Endothelial cell of umbilical vein (primary cell): ENCODE measurements around the gene MEI1. TPM values are rescaled to one million over a fixed set of nuclear protein-coding genes. Genes with fewer than 3 reads are reported as not detected.

ENCODE experiments used
- BruUV-seq: library from RNA; stranded (reverse); fragments of 400-500 nt; replicated peaks from 2 replicates; lab custom pipeline; 2021; lab: Mats Ljungman, UMichigan
- CTCF ChIA-PET: fragments of 300-600, 350-600 bp; sonication (Branson Sonifier 250); formaldehyde crosslinking; loops from one replicate; lab custom pipeline; 2021; ENCODE audit warnings: antibody characterized with exemption, inconsistent platforms; lab: Charles Lee
- POLR2A ChIA-PET: fragments of 300-600, 350-600 bp; sonication (Branson Sonifier 250); formaldehyde crosslinking; loops from one replicate; lab custom pipeline; 2021; ENCODE audit warnings: antibody characterized with exemption, inconsistent platforms; lab: Charles Lee
- DNase-seq: peaks from one replicate; pipeline ENCODE4 v3.0.0-alpha.2; 2011; ENCODE audit warnings: low read depth, low spot score
- FAIRE-seq: peaks from 2 replicates; lab custom pipeline; 2011; peaks lifted over from hg19 to GRCh38; lab: Jason Lieb, UNC
- H2AFZ ChIP-seq: 2 replicates; pipeline ENCODE4 v1.6.0; 2012; ENCODE audit warnings: low read depth, low read length, control low read depth, inconsistent platforms
- H3K27ac ChIP-seq: 2 replicates; pipeline ENCODE4 v1.5.1; 2011; ENCODE audit warnings: low read depth, mild to moderate bottlenecking, control low read depth, low read length, moderate library complexity; ENCODE audit not compliant: insufficient read depth
- H3K27me3 ChIP-seq, 2 experiments: 2 replicates each; pipeline versions ENCODE4 v1.6.0 to v1.6.1; 2011; ENCODE audit warnings: low read length in 2 of 2, mixed read lengths in 1 of 2; ENCODE audit not compliant: control insufficient read depth in 2 of 2, insufficient read depth in 2 of 2
- H3K36me3 ChIP-seq, 2 experiments: 2 replicates in 1 of 2; 3 replicates in 1 of 2; pipeline ENCODE4 v1.5.1; 2011; ENCODE audit warnings: low read length in 2 of 2, mild to moderate bottlenecking in 1 of 2, moderate library complexity in 1 of 2; ENCODE audit not compliant: control insufficient read depth in 2 of 2, insufficient read depth in 2 of 2; ENCODE audit errors: extremely low read depth in 1 of 2
- H3K4me1 ChIP-seq: 3 replicates; pipeline ENCODE4 v1.5.1; 2011; ENCODE audit warnings: mild to moderate bottlenecking, low read length; ENCODE audit not compliant: control insufficient read depth, insufficient read depth; ENCODE audit errors: extremely low read depth
- H3K4me2 ChIP-seq: 2 replicates; pipeline ENCODE4 v1.6.1; 2011; ENCODE audit warnings: low read length, control low read depth, mixed read lengths; ENCODE audit not compliant: insufficient read depth
- H3K4me3 ChIP-seq, 3 experiments: fragments of 200-600 bp in 1 of 3; sonication (generic), shearing (Covaris generic) in 1 of 3; replicated peaks in 1 of 3; 2 replicates each; pipeline ENCODE4 v1.5.1; 2011 to 2016; ENCODE audit warnings: control low read depth in 3 of 3, low read length in 3 of 3, mild to moderate bottlenecking in 2 of 3, inconsistent platforms in 1 of 3, low read depth in 1 of 3, moderate library complexity in 1 of 3; ENCODE audit not compliant: insufficient read depth in 1 of 3
- H3K79me2 ChIP-seq: 2 replicates; pipeline ENCODE4 v1.6.0; 2012; ENCODE audit warnings: low read length, inconsistent platforms; ENCODE audit not compliant: control insufficient read depth, insufficient read depth
- H3K9ac ChIP-seq: replicated peaks from 2 replicates; pipeline ENCODE3; 2011; ENCODE audit warnings: low read length, control low read depth; ENCODE audit not compliant: insufficient read depth; ENCODE audit errors: extremely low read depth
- H3K9me1 ChIP-seq: replicated peaks from 3 replicates; pipeline ENCODE4 v1.6.0; 2011; ENCODE audit warnings: mild to moderate bottlenecking, low read length; ENCODE audit not compliant: control insufficient read depth, insufficient read depth; ENCODE audit errors: extremely low read depth
- H3K9me3 ChIP-seq: replicated peaks from 2 replicates; pipeline ENCODE4 v1.5.1; 2012; ENCODE audit warnings: low read length, inconsistent platforms; ENCODE audit not compliant: control insufficient read depth, insufficient read depth
- H4K20me1 ChIP-seq: replicated peaks from 2 replicates; pipeline ENCODE3; 2011; ENCODE audit warnings: mild to moderate bottlenecking, low read length; ENCODE audit not compliant: control insufficient read depth, insufficient read depth; ENCODE audit errors: extremely low read depth
- CTCF ChIP-seq, 2 donors: IDR thresholded peaks; 1 replicate in 1 of 2; 2 replicates in 1 of 2; pipeline ENCODE4 v1.5.1; 2011; ENCODE audit warnings: low read length in 2 of 2, mild to moderate bottlenecking in 2 of 2, moderate library complexity in 2 of 2, control low read depth in 1 of 2, inconsistent platforms in 1 of 2, low read depth in 1 of 2; ENCODE audit not compliant: insufficient read depth in 1 of 2; ENCODE audit errors: extremely low read depth in 1 of 2
- EZH2 ChIP-seq: IDR thresholded peaks from 2 replicates; pipeline ENCODE4 v1.6.1; 2012; ENCODE audit warnings: borderline replicate concordance, low read depth, mild to moderate bottlenecking, moderate library complexity, low read length, inconsistent platforms; ENCODE audit not compliant: severe bottlenecking
- FOS ChIP-seq: IDR thresholded peaks from 2 replicates; pipeline ENCODE4 v1.6.1; 2011; ENCODE audit warnings: mild to moderate bottlenecking, low read length, moderate library complexity, borderline replicate concordance; ENCODE audit not compliant: insufficient read depth
- GATA2 ChIP-seq: IDR thresholded peaks from 2 replicates; pipeline ENCODE4 v1.7.0; 2011; ENCODE audit warnings: low read depth, mild to moderate bottlenecking, moderate library complexity, mixed read lengths, low read length; ENCODE audit not compliant: insufficient read length, insufficient read depth
- JUN ChIP-seq: IDR thresholded peaks from 2 replicates; pipeline ENCODE4 v1.6.1; 2011; ENCODE audit warnings: borderline replicate concordance, low read depth; ENCODE audit not compliant: insufficient read length, insufficient read depth
- MAX ChIP-seq: IDR thresholded peaks from 2 replicates; pipeline ENCODE4 v1.6.1; 2011; ENCODE audit not compliant: insufficient read depth, insufficient read length
- MYC ChIP-seq: IDR thresholded peaks from one replicate; pipeline ENCODE4 v1.6.1; 2011; ENCODE audit warnings: mild to moderate bottlenecking, low read depth, low read length
- POLR2A ChIP-seq: IDR thresholded peaks from 2 replicates; pipeline ENCODE4 v1.6.1; 2012; ENCODE audit warnings: low read depth, mild to moderate bottlenecking, control low read depth, low read length
- POLR2AphosphoS5 ChIP-seq: IDR thresholded peaks from 2 replicates; pipeline ENCODE4 v1.6.1; 2012; ENCODE audit warnings: low read depth, mild to moderate bottlenecking, control low read depth, low read length, moderate library complexity; ENCODE audit not compliant: insufficient read depth
- dilution Hi-C: fragments of 300-500 bp; cut with MboI; formaldehyde crosslinking; loops from one replicate; pipeline ENCODE4 v1.15.0; 2019; ENCODE audit warnings: low sequenced_read_pairs; ENCODE audit not compliant: extremely low pct_ligation_motif_present
- intact Hi-C: fragments of 100-400 bp; cut with micrococcal nuclease; formaldehyde crosslinking; loops from one replicate; pipeline ENCODE4 v1.10.0; 2022
- polyA plus RNA-seq, 4 experiments: library from polyadenylated mRNA; depleted of rRNA in 3 of 4; stranded (reverse) in 3 of 4; unstranded in 1 of 4; fragments of >200 nt; gene quantifications; 2 replicates each; pipeline versions ENCODE4 v1.2.1 to v1.2.3, GENCODE V29; 2011 to 2012; ENCODE audit warnings: missing spikeins in 1 of 4
- total RNA-seq: library from RNA; stranded (reverse); gene quantifications from 2 replicates; pipeline ENCODE4 v1.2.3, GENCODE V29; 2021

MEI1 gene
- total and polyA plus RNA-seq, 2 donors (not counting 3 experiments of a cell fraction or from before 2014, with no cell fraction given), result 1.5 to 1.9 TPM

GRCh38 chr22:41682033-41682807, 17.1 kb upstream of the MEI1 start:
- FAIRE-seq, result peak; percentile 49
- H3K4me3 ChIP-seq, result peak overlapping the region; percentile 11 to 63 (median 60)
- BruUV-seq, result TSS peak; percentile 61
- H3K9ac ChIP-seq, result peak overlapping the region; percentile 70
- peak overlapping the region; percentile 43 for H2AFZ ChIP-seq
- peak overlapping the region; percentile 62 for H3K27ac ChIP-seq
- H3K79me2 ChIP-seq, result peaks cover 84% of the 10 kb centered on the region
- H3K27me3 ChIP-seq, result no peaks in the 10 kb centered on the region
- peaks cover 7% of the 10 kb centered on the region for H3K4me1 ChIP-seq
- H3K9me1 ChIP-seq, result no peaks in the 10 kb centered on the region
- TF ChIP-seq MAX (no peak), POLR2A (peak; percentile 79)
- dilution Hi-C loops, result no loop called here
- H3K36me3 ChIP-seq, result peaks cover 0 to 15% of the 10 kb centered on the region in 2 experiments
- intact Hi-C loops, result no loop called here
- POLR2A ChIA-PET, result no interaction called here
- no peaks in the 10 kb centered on the region for H4K20me1 ChIP-seq
- no peaks in the 10 kb centered on the region for H3K9me3 ChIP-seq
- DNase-seq, result peak; percentile 90
- peak overlapping the region; percentile 3 for H3K4me2 ChIP-seq
- CTCF ChIA-PET, result interaction anchor here (1.9 kb wide), 1 partner anchor 259 kb away, joined by 4 read pairs; no protein-coding TSS in a partner anchor

GRCh38 chr22:41683052-41683451, 16.3 kb upstream of the MEI1 start:
- ChIA-PET POLR2A (no interaction called here), CTCF (no interaction called here)
- peaks cover 0 to 13% of the 10 kb centered on the region in 2 experiments for H3K36me3 ChIP-seq
- H4K20me1 ChIP-seq, result no peaks in the 10 kb centered on the region
- no peak overlapping the region for H2AFZ ChIP-seq
- no peak overlapping the region for H3K4me3 ChIP-seq
- FAIRE-seq (no peak), DNase-seq (no peak)
- no TSS peak for BruUV-seq
- peak overlapping the region; percentile 62 for H3K27ac ChIP-seq
- no peaks in the 10 kb centered on the region for H3K9me3 ChIP-seq
- TF ChIP-seq EZH2 (no peak), POLR2A (no peak), CTCF (IDR thresholded peaks at IDR 0.05; ENCODE audit: extremely low read depth in 1 of 2, insufficient read depth in 1 of 2, low read depth in 1 of 2, low read length in 2 of 2) (no peak), JUN (no peak), FOS (no peak), POLR2AphosphoS5 (no peak), MYC (no peak), GATA2 (no peak), MAX (no peak)
- no peak overlapping the region for H3K4me2 ChIP-seq
- no peaks in the 10 kb centered on the region for H3K9me1 ChIP-seq
- peaks cover 89% of the 10 kb centered on the region for H3K79me2 ChIP-seq
- dilution Hi-C loops, result no loop called here
- H3K9ac ChIP-seq, result no peak overlapping the region
- intact Hi-C loops, result no loop called here
- H3K4me1 ChIP-seq, result peaks cover 13% of the 10 kb centered on the region
- H3K27me3 ChIP-seq, result no peaks in the 10 kb centered on the region
